Transverse colon (tissue), 3 donors: ENCODE data around the gene RSPRY1.

Source experiments
- CTCF ChIP-seq, 5 experiments: fragments of 200-600 bp in 3 of 5; fragments of 450-650 bp in 2 of 5; sonication (generic) in 3 of 5; IDR thresholded peaks; 1 replicate in 2 of 5; 2 replicates in 3 of 5; pipeline ENCODE4 v1.5.1; 2016 to 2017; ENCODE audit warnings: antibody characterized with exemption in 5 of 5, inconsistent platforms in 3 of 5, mild to moderate bottlenecking in 2 of 5, moderate library complexity in 1 of 5
- EP300 ChIP-seq: sonication (generic); formaldehyde crosslinking; IDR thresholded peaks from one replicate; pipeline ENCODE4 v1.6.1; 2017; ENCODE audit warnings: antibody characterized with exemption, low read depth

DNA sequence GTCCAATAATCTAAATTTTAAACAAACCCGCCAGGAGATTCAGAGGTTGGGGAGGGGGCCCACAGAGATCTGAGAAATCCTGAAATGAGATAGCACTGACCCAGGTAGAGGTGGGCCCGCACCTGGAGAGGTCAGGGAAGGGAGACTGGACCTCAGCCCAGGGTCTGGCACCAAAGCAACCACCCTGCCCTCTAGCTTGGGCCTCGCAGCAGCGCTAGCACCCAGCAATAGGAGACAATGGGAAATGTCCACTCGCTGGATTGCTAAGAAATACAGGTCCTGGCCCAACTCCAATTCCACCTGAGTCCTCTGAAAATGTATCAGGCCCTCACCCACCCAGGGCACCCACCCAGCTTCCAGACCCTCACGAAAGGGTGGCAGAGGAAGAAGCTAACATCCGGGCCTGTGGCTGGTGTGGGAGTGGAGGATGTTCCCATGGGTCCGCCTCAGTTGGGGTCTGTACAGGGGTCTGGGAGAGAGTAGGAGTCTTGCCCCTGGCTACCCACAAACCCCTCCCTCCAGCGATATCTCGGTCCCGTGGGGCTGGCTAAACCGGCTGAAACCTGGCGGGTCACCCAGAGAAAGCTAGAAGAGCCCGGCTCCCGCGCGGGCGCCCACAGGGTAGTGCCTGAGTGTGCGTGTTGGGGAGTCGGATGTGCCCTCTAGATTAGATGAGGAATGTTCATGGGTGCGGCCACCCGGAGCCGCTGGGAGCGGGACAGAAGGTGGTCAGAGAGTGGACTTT is 97.3 kb downstream of the RSPRY1 start:
- TF ChIP-seq CTCF (IDR thresholded peaks at IDR 0.05) (no peak), EP300 (no peak)
